Fibroblast of mammary gland (primary cell): ENCODE measurements around the gene FBXW7.
A peak's percentile ranks its signal among the peaks of the same experiment; 100 is the strongest.

Experiments used
- DNase-seq: peaks from one replicate; pipeline ENCODE4 v3.0.0-alpha.2; 2010; ENCODE audit warnings: low read depth
- H3K4me3 ChIP-seq: 2 replicates; pipeline ENCODE4 v1.5.1; 2011; ENCODE audit warnings: low read depth, mild to moderate bottlenecking, low read length, moderate library complexity; ENCODE audit not compliant: control insufficient read depth
- TF ChIP-seq, protein P1 (sequence below): conservative IDR thresholded peaks from 2 replicates; pipeline ENCODE4 v1.5.1; 2011; ENCODE audit warnings: low read depth, low read length, inconsistent platforms; ENCODE audit not compliant: control insufficient read depth, insufficient read depth

The FBXW7 gene

DNA sequence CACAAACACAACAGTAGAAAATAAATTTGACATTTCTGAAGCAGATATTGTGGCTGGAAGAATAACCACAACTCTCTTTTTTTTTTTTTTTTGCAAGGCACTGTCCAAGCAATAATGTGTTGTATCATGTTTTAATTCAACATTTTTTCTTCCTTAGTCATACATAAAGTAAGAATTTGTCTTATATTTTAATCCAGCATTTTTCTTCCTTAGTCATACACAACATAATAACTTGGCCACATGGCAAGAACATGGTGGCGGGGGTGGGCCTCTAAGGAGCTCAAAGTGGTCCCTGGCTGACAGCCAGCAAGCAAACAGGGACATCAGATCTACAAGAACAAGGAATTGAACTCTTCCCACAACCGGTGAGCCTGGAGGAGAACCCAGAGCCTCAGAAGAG, 20.2 kb downstream of the FBXW7 start:
- no peak overlapping the region for H3K4me3 ChIP-seq
- TF ChIP-seq, protein P1, sequence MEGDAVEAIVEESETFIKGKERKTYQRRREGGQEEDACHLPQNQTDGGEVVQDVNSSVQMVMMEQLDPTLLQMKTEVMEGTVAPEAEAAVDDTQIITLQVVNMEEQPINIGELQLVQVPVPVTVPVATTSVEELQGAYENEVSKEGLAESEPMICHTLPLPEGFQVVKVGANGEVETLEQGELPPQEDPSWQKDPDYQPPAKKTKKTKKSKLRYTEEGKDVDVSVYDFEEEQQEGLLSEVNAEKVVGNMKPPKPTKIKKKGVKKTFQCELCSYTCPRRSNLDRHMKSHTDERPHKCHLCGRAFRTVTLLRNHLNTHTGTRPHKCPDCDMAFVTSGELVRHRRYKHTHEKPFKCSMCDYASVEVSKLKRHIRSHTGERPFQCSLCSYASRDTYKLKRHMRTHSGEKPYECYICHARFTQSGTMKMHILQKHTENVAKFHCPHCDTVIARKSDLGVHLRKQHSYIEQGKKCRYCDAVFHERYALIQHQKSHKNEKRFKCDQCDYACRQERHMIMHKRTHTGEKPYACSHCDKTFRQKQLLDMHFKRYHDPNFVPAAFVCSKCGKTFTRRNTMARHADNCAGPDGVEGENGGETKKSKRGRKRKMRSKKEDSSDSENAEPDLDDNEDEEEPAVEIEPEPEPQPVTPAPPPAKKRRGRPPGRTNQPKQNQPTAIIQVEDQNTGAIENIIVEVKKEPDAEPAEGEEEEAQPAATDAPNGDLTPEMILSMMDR = no peak
- DNase-seq = peak; percentile 66

DNA sequence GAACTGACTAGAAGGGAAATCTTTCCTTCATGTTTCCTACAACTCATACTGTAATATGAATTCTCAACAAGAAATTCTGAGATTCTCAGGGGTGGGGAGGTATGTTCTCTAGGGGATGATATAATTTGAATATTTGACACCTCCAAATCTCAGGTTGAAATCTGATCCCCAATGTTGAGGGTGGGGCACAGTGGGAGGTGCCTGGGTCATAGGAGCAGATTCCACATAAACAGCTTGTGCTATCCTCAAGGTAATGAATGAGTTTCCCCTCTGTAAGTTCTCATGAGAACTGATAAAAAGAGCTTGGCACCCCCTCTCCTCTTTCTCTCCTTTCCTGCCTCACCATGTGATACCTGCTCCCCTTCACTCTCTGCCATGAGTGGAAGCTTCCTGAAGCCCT, 21.5 kb downstream of the FBXW7 start:
- TF ChIP-seq, protein P1 = no peak
- DNase-seq = no peak

DNA sequence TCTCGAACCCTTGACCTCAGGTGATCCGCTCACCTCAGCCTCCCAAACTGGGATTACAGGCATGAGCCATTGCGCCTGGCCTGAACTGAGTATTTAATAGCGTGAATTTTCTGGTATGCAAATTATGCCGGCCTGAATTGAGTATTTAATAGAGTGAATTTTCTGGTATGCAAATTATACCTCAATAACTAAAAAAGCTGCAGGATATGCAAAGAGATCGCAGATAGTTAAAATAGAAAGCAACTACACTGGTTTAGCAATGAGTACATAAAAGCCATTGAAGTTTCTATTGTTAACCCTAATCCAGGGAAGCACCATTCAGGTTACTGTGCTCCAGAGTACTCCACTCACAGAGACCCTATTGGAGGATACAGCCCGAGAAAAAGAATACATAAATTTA, 22.8 kb downstream of the FBXW7 start:
- no peak overlapping the region for H3K4me3 ChIP-seq
- TF ChIP-seq, protein P1 = no peak
- no peak for DNase-seq

More for the DNA sequence above, 21.5 kb downstream of the FBXW7 start:
- no peak overlapping the region for H3K4me3 ChIP-seq

DNA sequence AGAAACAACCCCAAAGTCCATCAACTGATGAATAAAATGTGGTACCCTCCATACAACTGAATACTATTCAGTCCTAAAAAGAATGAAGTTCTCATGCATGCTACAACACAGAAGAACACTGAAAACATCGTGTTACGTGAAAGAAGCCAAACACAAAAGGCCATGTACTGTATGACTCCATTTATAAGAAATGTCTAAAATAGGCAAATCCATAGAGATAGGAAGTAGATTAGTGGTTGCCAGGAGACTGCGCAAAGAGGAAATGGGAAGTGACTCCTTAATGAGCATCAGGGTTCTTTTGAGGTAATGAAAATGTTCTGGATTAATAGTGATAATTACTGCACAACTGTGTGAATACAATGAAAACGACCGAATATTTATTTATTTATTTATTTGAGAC, 23.4 kb downstream of the FBXW7 start:
- DNase-seq = no peak
- H3K4me3 ChIP-seq = no peak overlapping the region
- TF ChIP-seq, protein P1 = no peak

DNA sequence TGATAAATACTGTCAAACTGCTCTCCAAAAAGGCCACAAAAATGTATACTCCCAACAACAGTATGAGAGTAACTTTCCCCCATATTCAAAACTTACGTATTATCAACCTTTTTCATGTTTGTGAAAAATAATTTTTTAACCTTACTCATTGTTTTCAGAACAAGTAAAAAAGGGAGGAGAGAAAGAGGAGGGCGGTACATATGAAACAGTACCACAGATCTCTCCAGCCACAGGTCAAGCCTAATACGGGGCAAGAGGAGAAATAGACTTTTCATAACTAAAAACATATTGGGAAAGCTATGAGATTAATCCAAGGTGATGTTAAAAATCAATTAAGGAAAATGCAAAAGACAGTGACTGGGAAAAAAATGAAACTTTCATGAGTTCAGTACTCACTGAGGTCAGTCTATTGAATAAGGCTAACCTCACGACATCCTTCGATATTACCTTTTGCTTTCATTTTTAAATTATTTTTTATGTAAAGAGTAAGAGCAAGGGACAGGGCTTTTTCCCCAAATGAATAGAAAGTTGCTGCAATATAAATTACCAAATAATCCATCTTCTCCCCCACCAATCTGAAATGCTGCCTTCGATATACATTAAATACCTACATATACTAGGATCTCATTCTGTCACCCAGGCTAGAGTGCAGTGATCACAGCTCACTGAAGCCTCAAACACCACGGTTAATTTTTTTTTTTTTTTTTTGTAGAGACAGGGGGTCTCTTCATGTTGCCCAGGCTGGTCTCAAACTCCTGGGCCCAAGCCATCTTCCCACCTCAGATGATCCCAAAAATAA, 25.3 kb downstream of the FBXW7 start:
- no peak for DNase-seq
- TF ChIP-seq, protein P1 = no peak

DNA sequence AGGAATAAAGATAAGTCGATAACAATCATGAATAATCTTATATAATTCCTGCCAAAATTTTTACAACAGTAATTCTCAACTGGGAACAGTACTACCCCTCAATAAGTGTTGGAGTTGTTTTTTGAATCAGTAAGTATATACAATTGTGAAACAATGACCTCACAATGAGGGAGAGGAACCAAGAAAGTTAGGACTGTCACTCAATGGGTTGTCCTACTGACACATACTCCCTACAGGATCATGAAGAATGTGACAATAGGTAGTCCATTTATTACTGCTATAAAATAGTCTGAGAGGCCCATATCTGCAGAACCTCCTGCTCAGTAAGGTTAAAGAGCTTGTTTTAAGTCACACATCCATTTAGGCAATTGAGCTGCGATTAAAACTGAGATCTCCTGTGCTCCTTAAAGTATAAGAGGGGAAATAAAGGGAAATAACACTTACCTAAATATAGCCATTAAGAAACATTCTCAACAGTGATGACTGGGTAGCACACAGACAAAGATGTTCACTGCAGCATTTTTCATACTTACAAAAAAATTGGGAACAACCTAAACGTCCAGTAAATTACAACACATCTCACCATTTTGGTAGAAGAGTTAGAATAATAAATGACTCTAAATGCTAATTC, 26.2 kb downstream of the FBXW7 start:
- TF ChIP-seq, protein P1 = no peak
- no peak for DNase-seq
- H3K4me3 ChIP-seq = no peak overlapping the region

More for the DNA sequence above, 25.3 kb downstream of the FBXW7 start:
- H3K4me3 ChIP-seq = no peak overlapping the region
